Measurements from ENCODE around the gene THRB.
A peak's percentile ranks its signal among the peaks of the same experiment; 100 is the strongest.

Gene THRB

GRCh38 chr3:24487325-24488262 lies 7.1 kb downstream of the THRB start:
- no peak for DNase-seq

GRCh38 chr3:24485511-24485910 lies 9.1 kb downstream of the THRB start:
- no peak for DNase-seq

- DNase-seq = peak in 1 of 2 donors; percentile 34
These were observed 10.8 kb downstream of the THRB start for GRCh38 chr3:24483873-24484272.

- no peak for DNase-seq
These were observed 12.4 kb downstream of the THRB start for GRCh38 chr3:24482096-24482705.

GRCh38 chr3:24481193-24481592 lies 13.5 kb downstream of the THRB start:
- no peak for DNase-seq

GRCh38 chr3:24480497-24480896 lies 14.2 kb downstream of the THRB start:
- DNase-seq = no peak

GRCh38 chr3:24479816-24480215 lies 14.8 kb downstream of the THRB start:
- DNase-seq = no peak

GRCh38 chr3:24476871-24477656 lies 17.6 kb downstream of the THRB start:
- no peak for DNase-seq

GRCh38 chr3:24475925-24476324 lies 18.7 kb downstream of the THRB start:
- no peak for DNase-seq

GRCh38 chr3:24474862-24475261 lies 19.8 kb downstream of the THRB start:
- no peak for DNase-seq

- no peak for DNase-seq
These were observed 22.3 kb downstream of the THRB start for GRCh38 chr3:24472358-24472757.

- no peak for DNase-seq
These were observed 23.2 kb downstream of the THRB start for GRCh38 chr3:24471486-24471885.

GRCh38 chr3:24470277-24470676 lies 24.4 kb downstream of the THRB start:
- DNase-seq = no peak

- DNase-seq = no peak
These were observed 30.3 kb downstream of the THRB start for GRCh38 chr3:24464389-24464788.

- DNase-seq = no peak
These were observed 31.9 kb downstream of the THRB start for GRCh38 chr3:24462737-24463136.

GRCh38 chr3:24460974-24461373 lies 33.7 kb downstream of the THRB start:
- DNase-seq = no peak

GRCh38 chr3:24457719-24458118 lies 36.9 kb downstream of the THRB start:
- DNase-seq = no peak

- no peak for DNase-seq
These were observed 39.8 kb downstream of the THRB start for GRCh38 chr3:24454856-24455255.

- no peak for DNase-seq
These were observed 40.3 kb downstream of the THRB start for GRCh38 chr3:24454393-24454792.

GRCh38 chr3:24451461-24452099 lies 43.1 kb downstream of the THRB start:
- DNase-seq = no peak

- no peak for DNase-seq
These were observed 44.3 kb downstream of the THRB start for GRCh38 chr3:24450160-24450907.

GRCh38 chr3:24447836-24448235 lies 46.8 kb downstream of the THRB start:
- no peak for DNase-seq
